CD14-positive monocyte (primary cell): Measurements from ENCODE around the gene FOXN4. TPM values are rescaled to one million over a fixed set of nuclear protein-coding genes. Genes with fewer than 3 reads are reported as not detected.

Experiments
- DNase-seq, 3 donors: peaks; one replicate each; pipeline ENCODE4 v3.0.0-alpha.2; 2011 to 2022
- H2AFZ ChIP-seq: 2 replicates; pipeline ENCODE4 v1.6.0; 2012; ENCODE audit warnings: mild to moderate bottlenecking, low read depth, low read length, inconsistent platforms; ENCODE audit not compliant: insufficient read depth, poor library complexity, severe bottlenecking
- H3K27ac ChIP-seq, 2 donors: 1 replicate in 1 of 2; 2 replicates in 1 of 2; pipeline ENCODE4 v1.5.1; 2012 to 2013; ENCODE audit warnings: low read length in 2 of 2, control low read depth in 1 of 2, inconsistent platforms in 1 of 2, low read depth in 1 of 2, mild to moderate bottlenecking in 1 of 2
- H3K27me3 ChIP-seq, 2 donors: one replicate each; pipeline versions ENCODE4 v1.6.0 to v1.6.1; 2011 to 2013; ENCODE audit warnings: low read length in 2 of 2; ENCODE audit not compliant: control insufficient read depth in 2 of 2, insufficient read depth in 2 of 2
- H3K36me3 ChIP-seq, 2 donors: replicated peaks in 1 of 2; 1 replicate in 1 of 2; 2 replicates in 1 of 2; pipeline versions ENCODE4 v1.5.1 to v1.6.1; 2012 to 2013; ENCODE audit warnings: low read length in 2 of 2, control low read depth in 1 of 2, inconsistent platforms in 1 of 2, mild to moderate bottlenecking in 1 of 2; ENCODE audit not compliant: insufficient read depth in 2 of 2, control insufficient read depth in 1 of 2
- H3K4me1 ChIP-seq, 2 donors: 1 replicate in 1 of 2; 2 replicates in 1 of 2; pipeline versions ENCODE4 v1.5.1 to v1.6.1; 2012 to 2013; ENCODE audit warnings: low read length in 2 of 2, control low read depth in 1 of 2, inconsistent platforms in 1 of 2, mild to moderate bottlenecking in 1 of 2, moderate library complexity in 1 of 2; ENCODE audit not compliant: insufficient read depth in 2 of 2, control insufficient read depth in 1 of 2
- H3K4me2 ChIP-seq: replicated peaks from 2 replicates; pipeline ENCODE3; 2012; ENCODE audit warnings: low read length, moderate library complexity, mild to moderate bottlenecking; ENCODE audit not compliant: poor library complexity, severe bottlenecking; ENCODE audit errors: extremely low read depth
- H3K4me3 ChIP-seq, 3 experiments: fragments of 200-600 bp in 1 of 3; sonication (generic) in 1 of 3; replicated peaks in 1 of 3; 1 replicate in 2 of 3; 2 replicates in 1 of 3; pipeline ENCODE4 v1.5.1; 2011 to 2013; ENCODE audit warnings: low read length in 3 of 3, mild to moderate bottlenecking in 3 of 3, control low read depth in 2 of 3, low read depth in 2 of 3, inconsistent platforms in 1 of 3, moderate library complexity in 1 of 3
- H3K79me2 ChIP-seq: 2 replicates; pipeline ENCODE4 v1.6.0; 2012; ENCODE audit warnings: mild to moderate bottlenecking, control low read depth, inconsistent platforms, low read length, moderate library complexity; ENCODE audit not compliant: insufficient read depth
- H3K9ac ChIP-seq: 2 replicates; pipeline ENCODE4 v1.6.0; 2017; ENCODE audit warnings: low read length, mild to moderate bottlenecking; ENCODE audit not compliant: insufficient read depth, poor library complexity, severe bottlenecking
- H3K9me3 ChIP-seq, 2 donors: replicated peaks in 1 of 2; 1 replicate in 1 of 2; 2 replicates in 1 of 2; pipeline versions ENCODE4 v1.5.1 to v1.6.1; 2012 to 2013; ENCODE audit warnings: low read length in 2 of 2, control low read depth in 1 of 2; ENCODE audit not compliant: control insufficient read depth in 1 of 2, insufficient read depth in 1 of 2
- H4K20me1 ChIP-seq: 2 replicates; pipeline ENCODE4 v1.6.0; 2012; ENCODE audit warnings: mild to moderate bottlenecking, low read length, control low read depth, moderate library complexity; ENCODE audit not compliant: insufficient read depth
- H3K27ac Mint-ChIP-seq, 7 donors: one replicate each; pipeline ENCODE4 v1.8.0; 2020; ENCODE audit warnings: mild to moderate bottlenecking in 7 of 7, mixed read lengths in 7 of 7, moderate library complexity in 6 of 7, inconsistent platforms in 2 of 7
- H3K27me3 Mint-ChIP-seq, 3 donors: one replicate each; pipeline ENCODE4 v1.8.0; 2021 to 2022; ENCODE audit warnings: low read depth in 3 of 3, mild to moderate bottlenecking in 3 of 3, mixed read lengths in 3 of 3, moderate library complexity in 3 of 3, inconsistent platforms in 1 of 3
- H3K36me3 Mint-ChIP-seq, 2 donors: one replicate each; pipeline ENCODE4 v1.8.0; 2020; ENCODE audit warnings: mixed read lengths in 2 of 2, inconsistent platforms in 1 of 2, mild to moderate bottlenecking in 1 of 2
- H3K4me1 Mint-ChIP-seq: one replicate; pipeline ENCODE4 v1.8.0; 2020; ENCODE audit warnings: mild to moderate bottlenecking, mixed read lengths
- H3K4me3 Mint-ChIP-seq, 2 donors: one replicate each; pipeline ENCODE4 v1.8.0; 2020; ENCODE audit warnings: mild to moderate bottlenecking in 2 of 2, mixed read lengths in 2 of 2, moderate library complexity in 1 of 2
- H3K9me3 Mint-ChIP-seq, 7 donors: one replicate each; pipeline ENCODE4 v1.8.0; 2020 to 2022; ENCODE audit warnings: mixed read lengths in 7 of 7, mild to moderate bottlenecking in 6 of 7, moderate library complexity in 6 of 7, inconsistent platforms in 2 of 7
- WGBS: methylation state at CpG from one replicate; pipeline ENCODE4 v1.1.5; 2013; ENCODE audit warnings: missing lambda C conversion rate; ENCODE audit not compliant: insufficient coverage; 5-methylcytosine and 5-hydroxymethylcytosine counted together
- intact Hi-C, 2 donors: fragments of 100-400 bp; cut with micrococcal nuclease; formaldehyde crosslinking; loops; one replicate each; pipeline versions ENCODE4 v1.15.0 to v1.15.1; 2023
- polyA plus RNA-seq, 3 donors: library from polyadenylated mRNA; depleted of rRNA in 1 of 3; unstranded in 2 of 3; stranded (reverse) in 1 of 3; fragments of 300-500 nt in 2 of 3; fragments of >200 nt in 1 of 3; fragmentation: Illumina TruSeq in 2 of 3; gene quantifications; 1 replicate in 2 of 3; 2 replicates in 1 of 3; pipeline ENCODE4 v1.2.3, GENCODE V29; 2012 to 2021
- TF ChIP-seq, protein P1 (sequence below): fragments of 200-600 bp; IDR thresholded peaks from one replicate; pipeline ENCODE4 v1.8.0; 2022; ENCODE audit warnings: antibody characterized with exemption, mild to moderate bottlenecking

The FOXN4 gene
- polyA plus RNA-seq, 3 donors, result not detected

DNA sequence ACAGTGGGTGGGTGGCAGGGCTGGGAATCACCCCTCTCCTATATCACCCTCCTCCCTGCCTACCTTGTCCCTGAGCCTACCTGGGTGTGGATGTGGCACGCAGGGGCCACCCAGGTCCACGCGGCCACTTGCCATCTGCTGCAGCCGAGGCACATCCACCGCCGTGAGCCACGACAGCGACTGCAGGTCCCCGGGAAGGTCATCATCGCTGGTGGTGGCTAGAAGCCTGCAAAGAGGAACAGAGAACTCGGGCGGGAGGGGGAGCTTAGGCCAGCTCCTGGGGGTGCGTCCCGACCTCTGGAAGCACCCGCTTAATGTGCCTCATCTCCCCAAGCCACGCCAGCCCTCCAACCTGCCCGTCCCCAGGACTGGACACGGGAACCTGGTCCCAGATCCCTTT, 19.0 kb downstream of the FOXN4 start:
- H3K4me1 ChIP-seq, result peaks cover 0 to 6% of the 10 kb centered on the region in 2 donors
- H3K79me2 ChIP-seq, result no peaks in the 10 kb centered on the region
- no peaks in the 10 kb centered on the region for H4K20me1 ChIP-seq
- Mint-ChIP-seq H3K27ac (no peak overlapping the region), H3K36me3 (no peaks in the 10 kb centered on the region), H3K9me3 (no peaks in the 10 kb centered on the region), H3K4me1 (peaks cover 5% of the 10 kb centered on the region), H3K4me3 (no peak overlapping the region), H3K27me3 (peaks cover 20 to 37% (median 25%) of the 10 kb centered on the region in 3 donors)
- no peak overlapping the region for H2AFZ ChIP-seq
- 84% methylated on average over 16 of the region's 18 CpGs for WGBS
- no peaks in the 10 kb centered on the region for H3K36me3 ChIP-seq
- no peak overlapping the region for H3K27ac ChIP-seq
- H3K9me3 ChIP-seq, result no peaks in the 10 kb centered on the region
- peaks cover 0 to 29% of the 10 kb centered on the region in 2 donors for H3K27me3 ChIP-seq
- H3K9ac ChIP-seq, result no peak overlapping the region
- intact Hi-C loops, result no loop called here
- TF ChIP-seq, protein P1, sequence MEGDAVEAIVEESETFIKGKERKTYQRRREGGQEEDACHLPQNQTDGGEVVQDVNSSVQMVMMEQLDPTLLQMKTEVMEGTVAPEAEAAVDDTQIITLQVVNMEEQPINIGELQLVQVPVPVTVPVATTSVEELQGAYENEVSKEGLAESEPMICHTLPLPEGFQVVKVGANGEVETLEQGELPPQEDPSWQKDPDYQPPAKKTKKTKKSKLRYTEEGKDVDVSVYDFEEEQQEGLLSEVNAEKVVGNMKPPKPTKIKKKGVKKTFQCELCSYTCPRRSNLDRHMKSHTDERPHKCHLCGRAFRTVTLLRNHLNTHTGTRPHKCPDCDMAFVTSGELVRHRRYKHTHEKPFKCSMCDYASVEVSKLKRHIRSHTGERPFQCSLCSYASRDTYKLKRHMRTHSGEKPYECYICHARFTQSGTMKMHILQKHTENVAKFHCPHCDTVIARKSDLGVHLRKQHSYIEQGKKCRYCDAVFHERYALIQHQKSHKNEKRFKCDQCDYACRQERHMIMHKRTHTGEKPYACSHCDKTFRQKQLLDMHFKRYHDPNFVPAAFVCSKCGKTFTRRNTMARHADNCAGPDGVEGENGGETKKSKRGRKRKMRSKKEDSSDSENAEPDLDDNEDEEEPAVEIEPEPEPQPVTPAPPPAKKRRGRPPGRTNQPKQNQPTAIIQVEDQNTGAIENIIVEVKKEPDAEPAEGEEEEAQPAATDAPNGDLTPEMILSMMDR, result no peak
- no peak for DNase-seq
- no peak overlapping the region for H3K4me2 ChIP-seq
- no peak overlapping the region for H3K4me3 ChIP-seq

DNA sequence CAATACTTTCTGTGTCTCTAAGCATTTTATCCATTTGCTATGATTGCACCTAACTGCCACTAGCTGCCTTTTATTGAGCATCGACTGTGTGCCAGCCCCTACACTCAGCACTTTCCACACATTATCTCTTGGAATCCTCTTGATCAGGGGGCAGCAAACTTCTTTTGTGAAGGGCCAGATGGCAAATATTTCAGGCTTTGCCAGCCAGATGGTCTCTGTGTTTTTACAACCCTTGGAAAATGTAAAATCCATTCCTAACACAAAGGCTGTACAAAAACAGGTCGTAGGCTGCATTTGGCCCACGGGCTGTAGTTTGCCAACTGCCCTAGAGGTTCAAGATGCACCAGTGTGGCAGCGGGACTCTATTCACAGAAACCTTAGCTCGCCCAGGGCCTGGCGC, 19.5 kb downstream of the FOXN4 start:
- no peak overlapping the region for H3K4me3 ChIP-seq
- 96% methylated on average over 3 of the region's 6 CpGs for WGBS
- Mint-ChIP-seq H3K27ac (no peak overlapping the region), H3K4me1 (peaks cover 5% of the 10 kb centered on the region), H3K27me3 (peaks cover 19 to 36% (median 25%) of the 10 kb centered on the region in 3 donors), H3K9me3 (no peaks in the 10 kb centered on the region), H3K36me3 (no peaks in the 10 kb centered on the region), H3K4me3 (no peak overlapping the region)
- H3K27ac ChIP-seq, result no peak overlapping the region
- H3K36me3 ChIP-seq, result no peaks in the 10 kb centered on the region
- H3K79me2 ChIP-seq, result no peaks in the 10 kb centered on the region
- TF ChIP-seq, protein P1, result no peak
- no peaks in the 10 kb centered on the region for H3K9me3 ChIP-seq
- no peak overlapping the region for H3K9ac ChIP-seq
- no peak overlapping the region for H2AFZ ChIP-seq
- peaks cover 0 to 29% of the 10 kb centered on the region in 2 donors for H3K27me3 ChIP-seq
- peaks cover 0 to 6% of the 10 kb centered on the region in 2 donors for H3K4me1 ChIP-seq
- no peak for DNase-seq
- intact Hi-C loops, result no loop called here
- no peak overlapping the region for H3K4me2 ChIP-seq
- no peaks in the 10 kb centered on the region for H4K20me1 ChIP-seq
